ENCODE results near the gene OSBPL10.

DNA sequence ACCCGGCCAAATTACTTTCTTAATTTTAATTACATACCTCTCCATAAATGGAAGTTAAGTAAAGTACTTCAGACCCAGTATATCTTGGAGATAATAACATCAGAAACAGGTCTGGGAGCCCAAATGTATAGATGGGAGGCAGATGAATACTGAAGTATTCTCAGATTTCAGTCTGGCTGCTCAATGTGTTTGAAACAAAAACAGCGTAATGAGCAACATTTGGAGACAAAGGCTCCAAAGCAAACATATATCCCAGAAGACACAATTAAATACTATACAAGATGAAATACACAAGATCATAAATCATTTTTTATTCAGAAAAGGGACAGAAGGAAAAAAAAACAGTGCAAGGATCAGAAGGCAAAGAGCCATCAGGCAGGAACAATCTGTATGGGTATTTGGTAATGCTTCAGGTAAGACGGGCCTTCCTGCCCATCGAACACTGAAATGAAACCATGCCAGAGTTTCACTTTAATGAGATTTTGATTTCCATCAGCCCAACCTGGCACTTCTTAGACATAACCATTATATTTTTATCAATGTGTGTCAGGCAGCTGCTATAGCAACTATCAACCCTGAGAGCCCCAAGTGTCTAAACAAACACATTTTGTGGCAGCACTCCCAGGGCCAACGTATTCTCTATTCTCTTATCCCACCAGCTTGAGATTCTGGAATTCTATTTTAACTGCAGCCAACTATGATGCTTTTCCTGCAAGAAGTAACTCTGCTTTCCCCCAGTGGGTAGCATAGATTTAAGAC lies 237.6 kb downstream of the OSBPL10 start:
- TF ChIP-seq, protein P1, sequence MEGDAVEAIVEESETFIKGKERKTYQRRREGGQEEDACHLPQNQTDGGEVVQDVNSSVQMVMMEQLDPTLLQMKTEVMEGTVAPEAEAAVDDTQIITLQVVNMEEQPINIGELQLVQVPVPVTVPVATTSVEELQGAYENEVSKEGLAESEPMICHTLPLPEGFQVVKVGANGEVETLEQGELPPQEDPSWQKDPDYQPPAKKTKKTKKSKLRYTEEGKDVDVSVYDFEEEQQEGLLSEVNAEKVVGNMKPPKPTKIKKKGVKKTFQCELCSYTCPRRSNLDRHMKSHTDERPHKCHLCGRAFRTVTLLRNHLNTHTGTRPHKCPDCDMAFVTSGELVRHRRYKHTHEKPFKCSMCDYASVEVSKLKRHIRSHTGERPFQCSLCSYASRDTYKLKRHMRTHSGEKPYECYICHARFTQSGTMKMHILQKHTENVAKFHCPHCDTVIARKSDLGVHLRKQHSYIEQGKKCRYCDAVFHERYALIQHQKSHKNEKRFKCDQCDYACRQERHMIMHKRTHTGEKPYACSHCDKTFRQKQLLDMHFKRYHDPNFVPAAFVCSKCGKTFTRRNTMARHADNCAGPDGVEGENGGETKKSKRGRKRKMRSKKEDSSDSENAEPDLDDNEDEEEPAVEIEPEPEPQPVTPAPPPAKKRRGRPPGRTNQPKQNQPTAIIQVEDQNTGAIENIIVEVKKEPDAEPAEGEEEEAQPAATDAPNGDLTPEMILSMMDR (IDR thresholded peaks at IDR 0.05), result no peak
- TF ChIP-seq POLR2A (IDR thresholded peaks at IDR 0.05), result no peak
